HTERT RPE-1 (cell line): ENCODE results near the gene SLC22A15.
"Not testable (repeated sequence)": the region's sequence is repeated elsewhere in the genome, so short reads cannot be mapped to it uniquely, and the experiment has no call there.

Experiments
- in situ Hi-C: fragments of 300-500 bp; cut with MboI; formaldehyde crosslinking; loops from 4 replicates; pipeline ENCODE4 v1.14.3; 2020; ENCODE audit warnings: low sequenced_read_pairs

The SLC22A15 gene

DNA sequence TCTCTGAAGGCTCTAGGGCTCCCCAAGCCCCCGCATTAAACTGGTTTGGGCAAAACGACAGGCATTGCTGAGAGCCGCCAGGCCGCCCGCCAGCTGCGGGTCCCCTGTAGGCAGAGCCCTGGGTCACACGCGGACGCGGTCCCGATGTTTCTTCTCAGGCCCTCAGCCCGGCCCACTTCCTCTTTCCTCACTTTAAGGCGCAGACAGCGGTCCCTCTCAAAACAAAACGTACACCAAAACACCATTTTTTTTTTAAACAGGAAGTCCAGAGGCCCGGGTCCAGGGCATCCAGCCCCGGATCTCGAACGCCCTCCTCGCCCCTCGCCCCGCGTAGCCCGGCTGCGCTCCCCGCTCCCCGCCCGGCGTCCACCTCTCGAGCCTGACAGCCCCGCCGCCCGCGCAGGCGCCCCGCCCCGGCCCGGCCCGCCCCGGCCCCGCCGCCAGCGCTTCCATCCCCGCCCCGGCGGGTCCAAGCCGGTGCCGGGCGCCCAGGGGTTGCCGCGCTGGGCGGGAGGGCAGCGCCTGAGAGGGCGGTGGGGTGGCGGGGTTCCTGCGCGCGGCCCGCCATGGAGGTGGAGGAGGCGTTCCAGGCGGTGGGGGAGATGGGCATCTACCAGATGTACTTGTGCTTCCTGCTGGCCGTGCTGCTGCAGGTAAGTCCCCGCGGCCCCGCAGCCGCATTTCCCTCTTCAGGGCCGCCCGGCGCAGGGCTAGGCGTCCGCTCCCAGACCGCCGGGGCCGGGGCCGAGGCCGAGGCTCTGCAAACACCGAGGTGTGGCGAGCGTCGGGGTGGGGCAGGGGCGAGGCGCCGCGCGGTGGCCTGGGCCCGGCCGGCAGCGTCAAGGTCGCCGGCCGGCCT lies at the start of gene SLC22A15:
TSS of gene SLC22A15 (plus strand) at position 452 of the 859 bp plus-strand sequence. CDS start at position 567, 115 bp downstream.
- in situ Hi-C loops: no loop called here

DNA sequence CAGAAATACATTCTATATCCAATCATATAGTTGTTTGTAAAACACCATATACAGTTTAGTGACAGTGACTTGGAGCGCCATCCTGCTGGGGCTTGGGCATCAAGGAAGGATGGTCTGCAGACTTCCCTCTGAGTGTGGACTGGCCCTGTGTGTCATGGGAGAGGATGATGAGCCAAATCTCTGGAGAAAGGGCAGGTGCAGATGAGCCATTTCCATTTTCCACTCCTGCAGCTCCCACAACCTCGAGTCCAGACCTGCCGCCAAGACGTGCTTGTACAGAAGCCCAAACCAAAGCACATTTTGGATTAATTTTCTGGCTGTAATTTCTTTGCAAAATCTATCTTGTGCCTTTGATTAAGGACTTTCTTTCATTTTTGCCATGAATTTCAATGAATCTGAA lies 48.3 kb upstream of the SLC22A15 start:
- in situ Hi-C loops: no loop called here

DNA sequence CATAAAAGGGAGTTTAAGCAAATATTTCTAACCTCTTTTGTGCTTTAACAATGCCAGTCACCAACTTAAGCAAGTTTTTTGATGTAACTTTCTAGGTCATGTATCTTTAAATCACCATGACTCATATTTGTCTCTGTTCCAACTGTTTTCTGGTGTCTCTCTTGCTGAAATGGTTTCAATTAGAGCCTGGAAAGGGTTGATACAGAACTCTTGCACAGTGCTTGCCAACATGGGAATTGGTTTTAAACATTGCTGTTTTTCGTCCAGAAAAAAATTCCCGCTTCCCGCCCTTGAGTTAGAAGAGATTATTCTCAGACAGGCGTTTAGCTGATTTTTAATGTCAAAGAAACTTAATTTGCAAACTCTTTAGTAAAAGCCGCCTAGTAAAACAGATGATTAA lies 46.4 kb upstream of the SLC22A15 start:
- in situ Hi-C loops: no loop called here

DNA sequence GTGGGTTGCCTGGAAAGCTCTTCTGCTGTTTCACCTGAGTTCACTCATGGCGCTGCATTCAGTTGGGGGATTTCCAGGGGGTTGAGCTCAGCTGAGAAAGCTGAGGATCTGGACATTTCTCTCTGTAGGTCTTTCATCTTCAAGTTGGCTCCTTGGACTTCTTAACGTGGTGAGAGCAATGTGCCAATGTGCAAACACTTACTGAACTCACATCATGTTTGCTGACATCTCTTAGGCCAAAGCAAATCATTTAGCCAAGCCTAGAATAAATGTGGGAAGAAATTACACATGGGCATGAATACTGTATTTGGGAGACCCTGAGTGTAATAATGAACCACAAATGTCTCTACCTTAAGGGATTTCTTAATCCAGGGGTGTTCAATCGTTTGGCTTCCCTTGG lies 42.7 kb upstream of the SLC22A15 start:
- in situ Hi-C loops: no loop called here

DNA sequence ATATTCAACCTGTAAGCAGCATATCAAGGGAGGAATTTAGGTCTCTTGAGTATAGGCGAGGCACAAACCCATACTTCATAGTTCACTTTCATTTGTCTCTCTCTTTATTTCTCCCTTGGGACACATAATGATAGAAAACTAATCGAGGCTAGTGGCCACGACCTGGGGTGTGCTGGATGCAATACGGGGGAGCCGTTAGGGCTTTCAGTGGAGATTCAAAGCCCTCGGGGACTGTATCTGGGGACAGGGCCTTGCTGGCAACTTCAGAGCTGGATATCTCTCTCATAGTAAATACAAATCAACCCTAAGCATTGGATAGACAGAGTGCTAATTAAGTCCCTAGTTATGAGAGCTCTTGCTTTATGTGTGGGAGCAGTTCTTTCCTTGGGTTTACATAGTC lies 36.9 kb upstream of the SLC22A15 start:
- in situ Hi-C loops: no loop called here

DNA sequence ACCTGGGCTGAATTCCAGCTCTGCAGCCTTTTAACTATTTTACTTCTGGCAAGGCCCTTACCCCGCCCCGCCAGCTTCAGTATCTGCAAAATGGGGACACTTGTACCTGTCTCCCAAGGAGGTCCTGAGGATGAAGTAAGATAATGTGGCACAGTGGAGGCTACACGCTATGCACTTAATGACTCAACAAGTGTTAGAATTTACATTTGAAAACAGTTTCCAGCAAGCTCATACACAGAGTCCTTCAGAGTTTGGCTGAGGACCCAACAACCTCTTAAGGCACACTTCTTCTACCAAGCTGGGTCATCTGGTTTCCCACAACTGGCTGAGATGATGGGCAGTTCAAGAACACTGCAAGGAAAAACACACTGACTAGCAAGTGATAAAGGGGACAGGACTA lies 30.2 kb upstream of the SLC22A15 start:
- in situ Hi-C loops: no loop called here

DNA sequence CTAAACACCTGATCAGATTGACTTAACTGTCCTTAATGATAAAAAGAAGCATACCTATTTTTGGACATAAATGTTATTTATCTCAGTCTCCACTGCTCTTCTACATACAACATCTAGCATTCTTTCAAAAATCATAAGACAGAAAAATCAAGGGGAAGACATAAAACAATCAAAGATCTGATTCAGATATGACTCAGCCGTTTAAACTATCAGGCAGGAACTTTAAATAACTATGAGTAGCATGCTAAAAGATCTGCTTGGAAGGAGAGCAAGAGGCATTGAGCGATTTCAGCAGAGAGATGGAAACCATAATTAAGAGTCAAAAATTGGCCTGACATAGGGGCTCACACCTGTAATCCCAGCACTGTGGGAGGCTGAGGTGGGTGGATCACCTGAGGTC lies 27.2 kb upstream of the SLC22A15 start:
- in situ Hi-C loops: no loop called here

DNA sequence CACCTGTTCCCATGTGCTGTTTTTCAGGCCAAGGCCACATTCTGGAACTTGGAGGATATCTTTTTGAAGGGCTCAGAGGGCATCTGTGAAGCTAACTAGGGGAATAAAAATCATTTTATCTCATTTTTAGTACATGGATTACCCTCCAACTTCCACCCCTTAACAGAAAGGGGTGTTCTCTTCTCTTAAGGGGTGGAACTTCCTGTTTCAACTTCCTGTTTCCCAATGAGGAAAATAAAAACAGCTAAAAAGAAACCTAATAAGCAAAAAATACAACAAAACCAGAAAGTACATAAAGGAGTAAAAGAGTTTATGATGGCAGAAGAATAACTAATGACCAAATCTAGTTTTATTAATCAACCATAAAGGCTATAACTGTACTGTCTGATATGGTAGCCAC lies 24.8 kb upstream of the SLC22A15 start:
- in situ Hi-C loops: no loop called here

DNA sequence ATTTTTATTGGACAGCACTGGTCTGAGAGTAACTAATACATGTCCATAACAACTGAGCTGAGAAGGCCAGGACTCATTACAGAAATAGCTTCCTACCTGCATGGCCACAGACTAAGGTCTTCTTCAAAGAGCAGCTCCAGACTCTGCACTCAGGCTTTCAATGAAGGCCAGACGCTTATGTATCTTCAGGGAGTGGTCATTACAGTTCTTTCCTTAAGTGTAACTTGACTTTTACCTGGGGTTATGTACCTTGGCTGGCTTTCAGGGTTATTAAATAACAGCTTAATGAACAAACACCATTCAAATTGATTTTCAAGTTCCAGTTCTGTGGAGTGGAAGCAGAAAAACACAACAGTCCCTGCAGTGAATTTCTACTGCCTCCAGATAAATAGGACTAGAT lies 23.8 kb upstream of the SLC22A15 start:
- in situ Hi-C loops: no loop called here

DNA sequence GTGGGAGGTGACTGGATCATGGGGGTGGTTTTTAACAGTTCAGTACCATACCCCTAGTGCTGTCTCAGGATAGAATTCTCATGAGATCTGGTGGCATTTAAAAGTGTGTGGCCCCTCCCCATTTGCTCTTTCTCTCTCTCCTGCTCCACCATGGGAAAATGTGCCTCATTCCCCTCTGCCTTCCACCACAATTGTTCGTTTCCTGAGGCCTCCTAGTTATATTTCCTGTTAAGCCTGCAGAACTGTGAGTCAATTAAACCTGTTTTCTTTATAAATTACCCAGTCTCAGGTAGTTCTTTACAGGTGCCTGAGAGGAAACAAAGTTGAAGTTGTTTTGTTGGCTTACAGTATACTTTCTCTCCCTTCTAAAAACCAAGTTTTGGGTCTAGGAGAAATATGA lies 23.1 kb upstream of the SLC22A15 start:
- in situ Hi-C loops: no loop called here

DNA sequence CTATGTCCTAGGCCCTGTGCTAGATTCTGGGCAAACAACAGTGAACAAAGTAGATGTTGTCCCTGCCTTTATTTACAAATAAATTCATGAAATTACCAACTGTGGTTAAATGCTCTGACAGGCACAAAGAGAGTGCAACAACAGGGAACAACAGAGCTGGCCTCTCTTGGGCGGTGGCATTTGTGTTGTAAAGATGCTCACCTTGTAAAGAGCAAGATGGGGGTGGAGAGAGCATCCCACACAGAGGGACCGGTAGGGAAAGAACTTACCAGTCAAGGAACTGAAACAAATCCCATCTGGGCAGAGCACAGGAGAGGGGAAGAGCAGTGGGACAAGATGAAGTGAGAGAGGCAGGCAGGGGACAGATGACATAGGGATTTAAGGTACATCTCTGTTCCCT lies 21.6 kb upstream of the SLC22A15 start:
- in situ Hi-C loops: no loop called here

DNA sequence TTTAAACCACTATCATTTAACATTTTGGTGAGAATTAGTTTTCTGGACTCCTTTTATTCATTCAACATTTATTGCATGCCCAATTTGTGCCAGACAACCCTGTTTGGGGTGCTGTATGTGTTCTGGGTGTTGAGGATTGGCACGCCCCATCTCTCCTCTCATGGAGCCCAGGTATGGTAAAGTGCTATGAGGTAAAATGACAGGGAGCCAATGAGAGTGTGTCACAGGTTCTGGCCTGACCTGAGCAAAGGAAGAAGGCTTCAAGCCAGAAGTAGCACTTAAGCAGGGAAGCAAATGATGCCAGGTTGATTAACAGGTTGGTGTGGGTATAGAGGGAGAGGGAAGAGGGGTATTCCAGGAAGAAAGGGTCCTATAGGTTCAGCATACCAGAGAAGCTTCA lies 21.1 kb upstream of the SLC22A15 start:
- in situ Hi-C loops: no loop called here

DNA sequence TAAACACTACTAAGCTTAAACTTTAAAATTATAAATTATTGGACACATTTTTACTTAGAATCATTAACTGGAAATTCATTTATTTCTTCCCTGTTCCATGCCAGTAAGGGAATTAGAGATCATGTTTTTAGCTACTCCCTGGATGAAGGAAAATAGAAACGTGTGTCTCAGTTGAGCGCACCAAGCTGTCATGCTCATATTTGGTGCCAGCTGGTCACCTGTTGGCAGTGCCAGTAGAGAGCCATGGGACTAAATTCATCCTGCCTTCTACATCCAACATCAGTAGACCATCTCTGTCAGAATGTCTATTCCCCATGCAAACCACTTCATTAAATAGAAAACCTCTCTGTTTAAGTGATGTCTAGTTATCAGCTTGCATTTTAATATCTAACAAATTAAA lies 17.4 kb upstream of the SLC22A15 start:
- in situ Hi-C loops: no loop called here

DNA sequence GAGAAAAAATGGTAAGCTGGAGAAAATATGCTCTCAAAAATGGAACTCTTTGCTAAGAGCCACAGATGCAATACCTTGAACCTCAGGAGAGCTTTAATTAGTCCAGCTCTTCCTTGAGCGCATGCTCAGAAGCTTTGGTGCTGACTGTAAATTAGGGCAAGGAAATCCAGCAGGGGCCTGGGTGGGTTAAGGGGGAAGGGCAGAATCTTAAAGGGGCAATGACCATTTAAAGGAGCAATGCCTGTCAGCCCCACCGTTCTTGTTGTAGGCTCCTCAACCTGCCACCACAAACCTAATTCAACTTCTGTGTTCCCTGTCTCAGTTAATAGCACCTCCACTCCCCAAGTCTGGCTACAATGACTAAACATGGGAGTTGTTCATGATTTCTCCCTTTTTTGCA lies 6.8 kb upstream of the SLC22A15 start:
- in situ Hi-C loops: no loop called here

DNA sequence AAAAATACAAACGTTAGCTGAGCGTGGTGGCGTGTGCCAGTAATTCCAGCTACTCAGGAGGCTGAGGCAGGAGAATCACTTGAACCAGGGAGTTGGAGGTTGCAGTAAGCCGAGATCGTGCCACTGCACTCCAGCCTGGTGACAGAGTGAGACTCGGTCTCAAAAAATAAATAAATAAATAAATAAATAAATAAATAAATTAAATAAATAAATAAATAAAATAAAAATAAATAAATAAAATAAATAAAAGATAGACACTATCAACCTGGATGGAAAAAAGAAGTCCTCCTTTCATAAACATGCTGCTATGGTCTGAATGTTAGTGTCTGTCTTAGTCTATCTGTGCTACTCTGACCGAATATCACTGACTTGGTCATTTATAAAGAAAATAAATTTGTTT lies 4.5 kb upstream of the SLC22A15 start:
- in situ Hi-C loops: not testable (repeated sequence)

DNA sequence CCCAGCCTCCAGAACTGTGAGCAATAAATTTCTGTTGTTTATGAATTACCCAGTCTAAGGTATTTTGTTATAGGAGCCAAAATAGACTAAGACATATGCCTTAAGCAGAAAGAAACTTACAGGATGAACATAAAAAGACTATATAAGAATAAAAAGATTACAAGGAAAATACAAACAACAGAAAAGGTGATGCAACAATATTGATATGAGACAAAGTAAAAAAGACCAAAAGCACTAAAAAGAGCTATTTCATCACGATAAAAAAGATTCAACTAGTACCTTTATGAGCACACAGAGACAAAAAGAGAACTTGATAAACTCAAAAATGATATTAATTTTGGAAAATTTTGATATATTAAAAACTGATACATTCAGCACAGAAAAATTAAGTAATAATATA lies 3.2 kb upstream of the SLC22A15 start:
- in situ Hi-C loops: no loop called here

DNA sequence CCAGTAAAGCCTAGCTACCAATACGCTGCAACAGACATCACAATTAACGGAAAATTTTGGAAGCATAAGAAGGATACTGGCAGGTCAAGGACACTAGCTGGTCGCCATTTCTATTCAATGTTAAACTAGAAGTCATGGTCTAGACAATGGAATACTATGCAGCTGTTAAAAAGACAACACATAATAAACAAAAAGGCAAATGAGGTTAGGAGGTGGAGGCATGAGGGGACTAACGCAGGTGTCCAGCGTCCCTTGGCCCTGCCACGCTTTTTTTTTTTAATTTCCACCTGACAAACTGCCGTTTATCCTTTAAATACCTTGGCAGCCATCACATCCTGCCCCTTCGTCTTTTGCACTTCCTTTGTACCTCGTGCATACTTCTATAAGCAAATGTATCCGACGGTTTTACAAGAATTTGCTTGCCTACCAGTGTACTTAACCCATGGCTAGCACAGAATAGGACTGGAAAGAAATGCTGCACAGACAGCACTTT lies 698 bp upstream of the SLC22A15 start:
- in situ Hi-C loops: no loop called here

DNA sequence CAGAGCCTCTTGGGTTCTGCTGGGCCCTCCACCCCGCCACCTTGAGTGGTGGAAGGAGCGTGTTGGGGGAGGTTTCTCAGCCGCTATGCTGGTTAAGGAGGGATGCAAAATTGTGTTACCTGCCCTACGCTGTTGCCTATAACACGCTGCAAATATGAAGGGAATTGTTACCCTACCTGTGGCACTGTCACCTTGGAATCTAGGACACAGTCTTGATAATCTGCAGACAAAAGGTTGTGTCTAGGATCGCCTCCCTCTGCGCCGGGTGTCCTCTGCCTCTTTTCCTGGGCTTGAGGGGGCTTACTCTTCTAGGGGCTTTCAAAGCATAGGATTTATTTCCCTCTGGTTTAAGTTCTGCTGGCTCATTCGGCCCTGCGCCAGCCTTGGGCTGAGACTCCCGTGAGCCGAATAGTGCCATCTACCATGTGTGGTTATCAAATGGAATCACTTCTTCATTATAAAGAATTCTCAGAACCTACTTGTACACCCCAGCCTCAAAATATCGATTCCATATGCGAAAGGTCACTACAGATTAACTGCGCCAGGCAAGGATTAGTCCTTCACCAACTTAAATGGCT lies 697 bp downstream of the SLC22A15 start:
- in situ Hi-C loops: no loop called here

DNA sequence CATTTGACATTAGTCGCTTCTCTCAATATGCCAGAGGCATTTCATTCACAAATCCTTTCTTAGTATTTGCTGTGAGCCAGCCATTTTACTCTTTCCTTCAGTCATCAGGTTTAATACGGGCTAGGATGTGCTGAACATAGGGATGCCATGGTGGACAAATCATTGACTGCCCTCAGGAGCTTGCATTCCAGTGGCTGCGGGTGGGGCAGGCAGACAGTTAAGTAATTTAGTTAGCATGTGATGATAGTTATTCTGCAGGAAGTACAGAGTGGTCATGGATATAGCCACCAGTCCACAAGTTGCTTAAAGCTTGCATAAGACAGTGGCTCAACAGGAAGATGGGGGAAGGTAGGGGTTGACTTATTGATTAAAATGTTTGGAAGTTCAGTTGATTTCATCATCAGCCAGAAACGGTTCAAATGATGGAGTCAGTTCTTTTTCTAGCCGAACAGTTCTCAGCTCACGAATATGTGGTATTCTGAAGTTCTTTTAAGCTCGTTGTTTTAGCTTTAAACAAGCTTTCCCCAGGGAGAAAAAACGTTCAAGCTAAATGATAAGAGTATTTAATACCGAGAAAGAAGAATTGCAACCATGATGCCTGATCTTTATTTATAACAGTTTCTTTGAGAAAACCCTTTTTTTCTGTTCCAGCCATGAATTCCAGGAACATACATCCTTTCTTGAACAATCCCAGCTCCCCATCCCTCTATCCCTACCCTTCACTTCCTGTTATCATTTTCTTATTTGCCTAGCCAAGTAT lies 1.4 kb downstream of the SLC22A15 start:
- in situ Hi-C loops: no loop called here

DNA sequence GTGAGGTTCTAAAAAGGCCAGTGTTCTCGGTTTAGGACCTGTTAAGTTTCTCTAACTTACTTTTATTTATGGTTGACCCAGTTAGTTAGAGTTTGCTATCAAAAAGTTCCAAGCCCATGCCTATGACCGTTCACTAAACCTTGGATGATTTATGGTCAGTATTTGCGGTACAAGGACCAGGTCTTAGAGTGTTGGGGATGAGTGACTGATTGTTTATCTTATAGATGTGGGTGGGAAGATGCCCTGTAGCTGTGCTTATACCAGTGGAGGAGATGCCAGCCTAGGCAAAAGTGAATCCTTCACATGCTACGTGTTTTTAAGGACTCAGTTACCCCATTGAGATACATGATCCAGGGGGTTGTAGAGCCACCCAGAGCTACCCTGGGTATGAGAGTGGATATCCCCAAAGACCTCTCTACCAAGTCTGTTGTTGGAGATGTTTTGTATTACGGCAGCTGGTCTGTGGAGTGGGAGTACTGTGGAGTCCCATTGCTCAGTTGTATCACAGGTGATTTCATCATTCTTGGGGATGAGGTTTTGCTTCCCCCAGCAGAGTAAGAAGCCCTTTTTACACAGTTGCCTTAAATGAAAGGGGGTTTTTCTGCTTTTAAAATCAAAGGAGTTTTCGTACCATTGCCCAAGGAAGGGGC lies 2.1 kb downstream of the SLC22A15 start:
- in situ Hi-C loops: no loop called here

DNA sequence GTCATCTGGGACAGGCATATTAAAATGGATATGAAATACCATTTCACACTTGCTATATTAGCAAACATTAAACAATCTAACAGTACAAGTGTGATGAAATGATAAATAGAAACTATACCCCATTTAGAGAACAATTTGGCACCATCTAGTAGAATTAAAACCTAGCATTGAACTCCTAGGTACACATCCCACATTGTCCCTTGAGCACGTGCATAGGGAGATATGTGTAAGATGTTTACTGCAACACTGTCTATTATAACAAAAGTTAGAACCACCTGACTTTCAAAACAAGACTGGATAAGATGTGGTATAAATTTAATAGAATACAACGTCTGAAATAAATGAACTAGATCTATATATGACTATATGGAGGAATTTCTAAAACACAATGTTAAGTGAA lies 3.8 kb downstream of the SLC22A15 start:
- in situ Hi-C loops: no loop called here
